HepG2 (cell line): ENCODE data around the gene NR2F6.

ENCODE experiments used
- ESRRA ChIP-seq: sonication (generic); formaldehyde crosslinking; IDR thresholded peaks from 2 replicates; pipeline ENCODE4 v1.5.1; 2020; ENCODE audit warnings: mild to moderate bottlenecking, low read depth, missing genetic modification reagents
- STAT5B ChIP-seq: sonication (generic); formaldehyde crosslinking; IDR thresholded peaks from 2 replicates; pipeline ENCODE4 v1.4.0; 2020; ENCODE audit warnings: missing genetic modification reagents
- ZNF101 ChIP-seq: sonication (generic); formaldehyde crosslinking; IDR thresholded peaks from 2 replicates; pipeline ENCODE4 v1.4.0; 2020; ENCODE audit warnings: mild to moderate bottlenecking, low read depth, missing genetic modification reagents, borderline replicate concordance
- TF ChIP-seq, protein P1 (sequence below): sonication (generic); formaldehyde crosslinking; IDR thresholded peaks from 2 replicates; pipeline ENCODE4 v1.5.0; 2020; ENCODE audit warnings: mild to moderate bottlenecking, missing genetic modification reagents, moderate library complexity
- TF ChIP-seq, protein P2 (sequence below): sonication (generic); formaldehyde crosslinking; IDR thresholded peaks from 2 replicates; pipeline ENCODE4 v1.5.0; 2020; ENCODE audit warnings: mild to moderate bottlenecking, missing genetic modification reagents

DNA sequence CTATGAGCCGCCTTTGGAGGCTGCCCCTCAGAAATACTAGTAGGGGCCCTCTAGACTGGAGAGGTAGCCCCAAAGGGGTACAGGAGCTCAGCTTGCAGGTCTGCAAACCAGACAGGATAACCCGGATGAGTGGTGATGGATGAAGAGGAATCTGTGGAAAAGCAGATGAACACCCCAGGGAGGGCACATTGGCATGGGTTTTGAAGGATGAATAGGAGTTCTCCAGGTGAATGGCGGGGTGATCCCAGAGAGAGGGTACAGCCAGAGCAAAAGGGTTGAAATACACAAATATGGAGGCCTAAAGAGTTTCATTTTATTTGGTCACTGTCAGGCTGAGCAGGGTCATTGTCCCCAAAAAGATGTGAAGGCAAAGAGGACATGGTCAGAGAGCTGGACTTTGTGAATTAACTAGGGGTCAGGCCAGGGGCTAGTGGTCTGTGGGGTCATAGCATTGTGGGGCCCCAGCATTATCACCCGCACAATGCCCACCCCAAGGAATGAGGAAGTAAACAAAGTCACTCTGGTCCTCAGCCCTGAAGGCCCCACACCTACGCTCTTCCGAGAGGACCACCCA is 4.8 kb downstream of the NR2F6 start:
- no peak for TF ChIP-seq STAT5B (CRISPR knock-in tag)
- TF ChIP-seq, protein P1, sequence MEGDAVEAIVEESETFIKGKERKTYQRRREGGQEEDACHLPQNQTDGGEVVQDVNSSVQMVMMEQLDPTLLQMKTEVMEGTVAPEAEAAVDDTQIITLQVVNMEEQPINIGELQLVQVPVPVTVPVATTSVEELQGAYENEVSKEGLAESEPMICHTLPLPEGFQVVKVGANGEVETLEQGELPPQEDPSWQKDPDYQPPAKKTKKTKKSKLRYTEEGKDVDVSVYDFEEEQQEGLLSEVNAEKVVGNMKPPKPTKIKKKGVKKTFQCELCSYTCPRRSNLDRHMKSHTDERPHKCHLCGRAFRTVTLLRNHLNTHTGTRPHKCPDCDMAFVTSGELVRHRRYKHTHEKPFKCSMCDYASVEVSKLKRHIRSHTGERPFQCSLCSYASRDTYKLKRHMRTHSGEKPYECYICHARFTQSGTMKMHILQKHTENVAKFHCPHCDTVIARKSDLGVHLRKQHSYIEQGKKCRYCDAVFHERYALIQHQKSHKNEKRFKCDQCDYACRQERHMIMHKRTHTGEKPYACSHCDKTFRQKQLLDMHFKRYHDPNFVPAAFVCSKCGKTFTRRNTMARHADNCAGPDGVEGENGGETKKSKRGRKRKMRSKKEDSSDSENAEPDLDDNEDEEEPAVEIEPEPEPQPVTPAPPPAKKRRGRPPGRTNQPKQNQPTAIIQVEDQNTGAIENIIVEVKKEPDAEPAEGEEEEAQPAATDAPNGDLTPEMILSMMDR: no peak
- TF ChIP-seq ESRRA: no peak
- TF ChIP-seq, protein P2, sequence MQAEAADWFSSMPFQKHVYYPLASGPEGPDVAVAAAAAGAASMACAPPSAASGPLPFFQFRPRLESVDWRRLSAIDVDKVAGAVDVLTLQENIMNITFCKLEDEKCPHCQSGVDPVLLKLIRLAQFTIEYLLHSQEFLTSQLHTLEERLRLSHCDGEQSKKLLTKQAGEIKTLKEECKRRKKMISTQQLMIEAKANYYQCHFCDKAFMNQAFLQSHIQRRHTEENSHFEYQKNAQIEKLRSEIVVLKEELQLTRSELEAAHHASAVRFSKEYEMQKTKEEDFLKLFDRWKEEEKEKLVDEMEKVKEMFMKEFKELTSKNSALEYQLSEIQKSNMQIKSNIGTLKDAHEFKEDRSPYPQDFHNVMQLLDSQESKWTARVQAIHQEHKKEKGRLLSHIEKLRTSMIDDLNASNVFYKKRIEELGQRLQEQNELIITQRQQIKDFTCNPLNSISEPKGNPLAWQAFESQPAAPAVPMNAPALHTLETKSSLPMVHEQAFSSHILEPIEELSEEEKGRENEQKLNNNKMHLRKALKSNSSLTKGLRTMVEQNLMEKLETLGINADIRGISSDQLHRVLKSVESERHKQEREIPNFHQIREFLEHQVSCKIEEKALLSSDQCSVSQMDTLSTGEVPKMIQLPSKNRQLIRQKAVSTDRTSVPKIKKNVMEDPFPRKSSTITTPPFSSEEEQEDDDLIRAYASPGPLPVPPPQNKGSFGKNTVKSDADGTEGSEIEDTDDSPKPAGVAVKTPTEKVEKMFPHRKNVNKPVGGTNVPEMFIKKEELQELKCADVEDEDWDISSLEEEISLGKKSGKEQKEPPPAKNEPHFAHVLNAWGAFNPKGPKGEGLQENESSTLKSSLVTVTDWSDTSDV (CRISPR knock-in tag): no peak
- TF ChIP-seq ZNF101: no peak
